Adrenal gland (tissue), 5 donors: ENCODE data around the gene BOLA3.

Experiments used
- POLR2A ChIP-seq, 2 donors: fragments of 450-650 bp; IDR thresholded peaks; one replicate each; pipeline ENCODE4 v1.6.1; 2017; ENCODE audit warnings: antibody characterized with exemption in 2 of 2, mild to moderate bottlenecking in 2 of 2, moderate library complexity in 1 of 2
- TF ChIP-seq, protein P1 (sequence below), 6 experiments: fragments of 450-650 bp in 4 of 6; fragments of 200-600 bp in 2 of 6; sonication (generic) in 1 of 6; IDR thresholded peaks; 1 replicate in 5 of 6; 2 replicates in 1 of 6; pipeline versions ENCODE4 v1.5.1 to v1.8.0; 2016 to 2021; ENCODE audit warnings: antibody characterized with exemption in 6 of 6, mild to moderate bottlenecking in 2 of 6, moderate library complexity in 1 of 6
- donor health status: DM: no; HTN: no; CAD: no.

DNA sequence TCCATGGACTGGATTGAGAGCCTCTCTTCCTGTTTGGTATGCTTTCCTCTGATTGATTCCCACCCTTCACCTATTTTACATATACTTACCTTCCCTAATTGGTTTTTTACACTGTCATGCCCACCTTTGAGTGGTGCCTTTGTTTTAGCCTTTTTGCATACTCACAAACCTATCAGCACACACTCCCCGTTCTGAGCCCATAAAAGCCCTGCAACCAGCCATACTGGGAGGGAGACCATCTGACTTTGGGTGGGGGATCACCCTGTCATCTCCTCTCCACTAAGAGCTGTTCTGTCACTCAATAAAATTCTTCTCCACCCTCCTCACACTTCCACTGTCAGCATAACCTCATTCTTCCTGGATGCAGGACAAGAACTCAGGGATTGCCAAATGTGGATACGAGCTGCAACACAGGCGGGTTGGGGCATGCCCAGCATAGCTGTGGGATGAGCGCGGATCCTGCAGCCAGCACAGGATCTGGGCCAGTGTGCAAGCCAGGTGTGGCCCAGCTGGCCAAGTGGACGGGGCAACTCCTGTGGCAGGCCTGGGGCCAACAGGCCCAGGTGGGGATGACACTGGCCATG lies 40.4 kb upstream of the BOLA3 start:
- no peak for TF ChIP-seq POLR2A (IDR thresholded peaks at IDR 0.05)
- TF ChIP-seq, protein P1, sequence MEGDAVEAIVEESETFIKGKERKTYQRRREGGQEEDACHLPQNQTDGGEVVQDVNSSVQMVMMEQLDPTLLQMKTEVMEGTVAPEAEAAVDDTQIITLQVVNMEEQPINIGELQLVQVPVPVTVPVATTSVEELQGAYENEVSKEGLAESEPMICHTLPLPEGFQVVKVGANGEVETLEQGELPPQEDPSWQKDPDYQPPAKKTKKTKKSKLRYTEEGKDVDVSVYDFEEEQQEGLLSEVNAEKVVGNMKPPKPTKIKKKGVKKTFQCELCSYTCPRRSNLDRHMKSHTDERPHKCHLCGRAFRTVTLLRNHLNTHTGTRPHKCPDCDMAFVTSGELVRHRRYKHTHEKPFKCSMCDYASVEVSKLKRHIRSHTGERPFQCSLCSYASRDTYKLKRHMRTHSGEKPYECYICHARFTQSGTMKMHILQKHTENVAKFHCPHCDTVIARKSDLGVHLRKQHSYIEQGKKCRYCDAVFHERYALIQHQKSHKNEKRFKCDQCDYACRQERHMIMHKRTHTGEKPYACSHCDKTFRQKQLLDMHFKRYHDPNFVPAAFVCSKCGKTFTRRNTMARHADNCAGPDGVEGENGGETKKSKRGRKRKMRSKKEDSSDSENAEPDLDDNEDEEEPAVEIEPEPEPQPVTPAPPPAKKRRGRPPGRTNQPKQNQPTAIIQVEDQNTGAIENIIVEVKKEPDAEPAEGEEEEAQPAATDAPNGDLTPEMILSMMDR (IDR thresholded peaks at IDR 0.05), result no peak
